HG02852 (cell line): Measurements from ENCODE around the gene FZD10.

ENCODE experiments used
- ATAC-seq: cut with Tn5 transposase; IDR thresholded peaks from one replicate; pipeline ENCODE4 v1.9.1; 2021; ENCODE audit warnings: mild to moderate bottlenecking, moderate library complexity; ENCODE audit not compliant: unreplicated experiment

Gene FZD10

DNA sequence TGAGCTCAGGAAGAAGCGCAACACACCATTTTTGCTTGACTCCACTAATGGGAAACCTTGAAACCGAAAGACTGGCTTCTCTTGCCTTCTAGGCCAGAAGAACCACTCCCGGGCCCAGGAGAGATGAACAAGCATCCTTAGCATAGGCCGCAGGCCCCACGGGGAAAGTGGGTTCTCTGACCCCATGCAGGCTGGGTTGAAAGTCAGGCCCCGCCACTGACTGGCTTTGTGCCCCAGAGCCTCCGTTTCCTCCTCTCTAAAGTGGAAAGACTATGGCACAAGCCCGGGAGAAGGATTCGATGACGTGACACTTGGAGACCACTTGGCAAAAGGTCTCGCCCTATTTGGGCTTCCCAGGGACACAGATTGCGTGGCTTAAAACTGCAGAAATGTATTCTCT is 9.9 kb upstream of the FZD10 start:
- no peak for ATAC-seq

DNA sequence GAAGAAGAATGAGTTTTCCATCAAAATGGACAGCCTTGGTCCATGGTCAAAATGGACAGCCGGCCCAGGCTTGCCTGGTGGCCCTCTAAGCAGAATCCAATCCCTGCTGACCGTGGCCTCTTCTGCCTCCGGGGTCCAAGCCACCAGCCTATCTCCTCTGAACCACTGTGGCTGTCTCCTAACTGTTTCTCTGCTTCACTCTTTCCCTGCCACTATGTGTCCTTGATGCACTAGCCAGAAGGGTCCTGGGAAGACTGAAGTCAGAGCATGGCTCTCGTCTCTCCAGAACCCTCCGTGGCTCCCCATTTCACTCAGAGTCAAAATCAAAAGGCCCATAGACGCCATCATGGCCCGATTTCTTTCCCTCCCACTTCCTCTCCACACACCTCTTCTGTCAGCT is 8.5 kb upstream of the FZD10 start:
- no peak for ATAC-seq

GRCh38 chr12:130154276-130155070 is 7.8 kb upstream of the FZD10 start:
- no peak for ATAC-seq

DNA sequence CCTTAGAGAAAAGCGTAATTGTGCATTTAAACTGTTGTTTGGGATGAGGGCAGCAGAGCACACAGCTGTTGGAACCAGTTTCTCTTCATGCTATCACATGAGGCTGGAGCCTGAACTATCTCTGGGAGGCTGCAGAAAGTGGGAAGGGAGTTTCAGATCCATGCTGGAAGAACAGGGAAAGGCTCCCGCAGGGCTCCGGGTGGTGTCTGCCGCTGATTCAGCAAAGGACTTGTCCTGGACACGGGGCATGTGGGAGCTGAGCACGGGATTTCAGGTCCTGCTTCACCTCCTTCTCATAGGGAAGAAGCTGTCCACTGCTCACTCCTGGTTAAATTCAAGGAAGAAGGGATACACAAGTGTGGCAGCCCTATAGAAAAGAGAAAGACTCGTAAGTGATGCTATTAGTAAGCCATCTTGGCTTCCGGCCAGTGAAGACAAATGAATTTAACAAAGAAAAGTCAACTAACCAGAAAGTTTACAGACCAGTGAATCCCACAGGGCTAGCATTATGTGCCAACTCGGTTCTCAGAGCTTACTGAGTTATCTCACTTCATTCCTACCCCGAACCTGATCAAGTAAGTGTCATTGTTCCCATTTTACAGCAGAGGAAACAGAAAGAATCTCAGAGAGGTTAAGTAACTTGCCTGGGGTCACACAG is 6.7 kb upstream of the FZD10 start:
- no peak for ATAC-seq

GRCh38 chr12:130156652-130157275 is 5.5 kb upstream of the FZD10 start:
- ATAC-seq = no peak

DNA sequence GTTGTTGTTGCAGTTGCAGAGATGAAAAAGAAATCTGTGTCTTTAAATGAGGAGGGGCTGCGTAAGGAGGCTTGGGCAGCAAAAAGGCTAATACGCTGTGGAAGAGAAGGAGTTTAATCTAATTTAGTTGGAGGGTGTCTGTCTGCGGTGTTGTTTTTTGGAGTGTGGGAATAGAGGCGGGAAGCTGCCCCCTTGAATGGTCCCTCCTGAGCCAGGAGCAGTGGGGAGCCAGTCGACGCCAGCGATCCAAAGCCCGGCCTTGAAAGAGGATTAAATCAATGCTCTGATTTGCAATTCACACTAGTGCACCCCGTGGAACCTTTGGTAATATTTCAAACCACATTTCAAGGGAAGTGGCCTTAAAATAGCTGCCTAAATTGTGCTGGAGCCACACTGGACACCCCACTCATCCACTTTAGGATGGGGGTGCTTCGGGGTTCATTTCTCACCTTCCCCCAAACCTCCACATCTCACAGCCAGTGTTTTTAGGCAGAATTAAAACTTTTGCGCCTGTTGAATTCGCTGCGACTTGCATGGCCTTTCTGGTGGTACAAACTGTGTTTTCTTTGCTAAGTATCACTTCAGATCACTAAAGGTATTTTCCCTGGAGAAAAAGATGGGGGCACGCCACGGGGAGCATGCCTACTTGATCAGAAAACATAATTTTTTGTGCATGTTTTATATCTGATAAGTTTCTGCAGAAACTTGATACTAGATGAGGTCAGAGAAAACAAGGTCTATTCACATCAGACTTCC is 4.1 kb upstream of the FZD10 start:
- ATAC-seq = no peak

GRCh38 chr12:130158754-130159059 is 3.6 kb upstream of the FZD10 start:
- no peak for ATAC-seq

GRCh38 chr12:130160306-130160705 is 2.0 kb upstream of the FZD10 start:
- ATAC-seq = no peak

GRCh38 chr12:130160711-130161231 is 1.5 kb upstream of the FZD10 start:
- ATAC-seq = no peak

DNA sequence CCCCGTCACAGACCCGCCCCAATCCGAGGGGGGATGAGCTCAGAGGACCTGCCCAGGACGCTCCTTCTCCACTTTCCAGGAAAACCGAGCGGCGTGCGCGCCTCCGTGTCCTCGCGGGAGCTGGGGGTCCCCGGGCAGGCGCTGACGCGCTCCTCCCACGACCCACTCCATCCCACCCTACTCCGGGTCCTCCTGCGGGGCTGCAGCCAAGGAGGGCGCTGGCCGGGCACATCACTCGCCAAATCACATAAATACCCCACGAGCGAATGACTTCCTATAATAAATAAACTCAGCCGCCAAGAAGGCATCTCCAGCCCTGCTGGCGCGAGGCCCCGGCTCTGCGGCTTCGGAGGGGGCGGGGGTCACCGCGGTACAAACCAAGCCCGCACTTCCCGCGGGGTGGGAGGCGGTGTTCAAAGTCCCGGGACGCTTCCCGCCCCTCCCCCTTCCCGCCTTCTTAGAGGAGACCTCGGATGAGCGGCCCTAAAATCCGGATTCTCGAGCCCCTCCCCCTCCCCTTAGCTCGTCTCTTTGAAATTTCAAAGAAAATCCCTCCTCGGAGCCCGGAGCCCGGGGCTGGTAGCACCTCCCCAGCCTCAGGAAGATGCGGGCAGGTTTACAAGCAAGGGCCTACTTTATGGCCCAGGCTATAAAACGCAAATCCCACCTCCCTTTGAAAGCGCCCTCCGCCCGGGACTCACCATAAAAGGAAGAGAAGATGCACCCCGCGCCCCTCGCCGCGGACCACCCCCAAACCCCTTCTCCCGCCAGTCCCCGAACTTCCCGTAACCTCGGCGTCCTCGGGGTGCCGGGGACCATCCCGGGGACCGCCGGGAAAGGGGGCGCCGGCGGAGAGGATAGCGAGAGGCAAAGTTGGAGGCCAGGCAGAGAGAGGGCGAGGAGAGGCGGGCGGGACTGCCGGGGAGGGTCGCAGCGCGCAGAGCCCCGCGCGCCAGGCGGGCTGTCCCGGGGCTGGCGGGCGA is 712 bp upstream of the FZD10 start:
- no peak for ATAC-seq

DNA sequence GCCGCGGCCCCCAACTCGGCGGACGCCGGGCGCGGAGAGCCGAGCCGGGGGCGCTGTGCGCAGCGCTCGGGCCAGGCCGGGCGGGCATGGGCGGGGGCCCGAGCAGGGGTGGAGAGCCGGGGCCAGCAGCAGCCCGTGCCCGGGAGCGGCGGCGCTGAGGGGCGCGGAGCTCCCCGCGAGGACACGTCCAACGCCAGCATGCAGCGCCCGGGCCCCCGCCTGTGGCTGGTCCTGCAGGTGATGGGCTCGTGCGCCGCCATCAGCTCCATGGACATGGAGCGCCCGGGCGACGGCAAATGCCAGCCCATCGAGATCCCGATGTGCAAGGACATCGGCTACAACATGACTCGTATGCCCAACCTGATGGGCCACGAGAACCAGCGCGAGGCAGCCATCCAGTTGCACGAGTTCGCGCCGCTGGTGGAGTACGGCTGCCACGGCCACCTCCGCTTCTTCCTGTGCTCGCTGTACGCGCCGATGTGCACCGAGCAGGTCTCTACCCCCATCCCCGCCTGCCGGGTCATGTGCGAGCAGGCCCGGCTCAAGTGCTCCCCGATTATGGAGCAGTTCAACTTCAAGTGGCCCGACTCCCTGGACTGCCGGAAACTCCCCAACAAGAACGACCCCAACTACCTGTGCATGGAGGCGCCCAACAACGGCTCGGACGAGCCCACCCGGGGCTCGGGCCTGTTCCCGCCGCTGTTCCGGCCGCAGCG is 639 bp downstream of the FZD10 start:
- ATAC-seq = no peak

- no peak for ATAC-seq
Observed at GRCh38 chr12:130163461-130164215, 1.4 kb downstream of the FZD10 start.

- no peak for ATAC-seq
Observed at GRCh38 chr12:130164216-130164542, 1.9 kb downstream of the FZD10 start.

- ATAC-seq = no peak
Observed at GRCh38 chr12:130164936-130165335, 2.7 kb downstream of the FZD10 start.

DNA sequence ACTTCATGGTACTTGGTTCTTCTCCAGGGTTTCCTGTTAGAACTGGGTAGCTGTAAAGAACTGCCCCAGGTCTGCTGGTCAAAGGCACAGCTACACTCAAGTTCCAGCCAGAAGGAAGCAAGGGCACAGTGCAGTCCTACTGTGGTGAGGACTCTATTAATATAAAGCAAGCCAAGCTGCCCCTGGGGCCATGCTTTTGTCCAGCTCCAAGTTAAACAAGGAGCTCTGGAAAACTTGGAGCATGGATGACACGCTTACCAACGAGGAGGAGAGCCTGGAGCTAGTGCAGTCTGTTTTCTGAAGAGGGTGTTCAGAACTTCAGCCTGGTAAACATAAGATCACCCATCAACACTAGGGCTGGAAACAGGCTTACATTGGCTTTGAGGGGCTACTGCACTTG is 4.0 kb downstream of the FZD10 start:
- no peak for ATAC-seq

DNA sequence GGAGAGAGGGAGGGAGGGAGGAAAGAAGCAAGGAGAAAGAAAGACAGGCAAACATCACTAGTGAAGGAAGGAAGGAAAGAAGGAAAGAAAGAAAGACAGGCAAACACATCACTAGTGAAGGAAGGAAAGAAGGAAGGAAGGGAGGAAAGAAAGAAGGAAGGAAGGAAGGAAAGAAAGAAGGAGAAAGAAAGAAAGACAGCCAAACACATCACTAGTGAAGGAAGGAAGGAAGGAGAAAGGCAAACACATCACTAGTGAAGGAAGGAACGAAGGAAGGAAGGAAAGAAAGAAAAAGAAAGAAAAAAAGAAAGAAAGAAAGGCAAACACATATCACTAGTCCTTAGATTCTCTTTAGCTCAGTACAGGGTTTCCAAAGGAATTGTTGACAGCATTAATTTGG is 5.3 kb downstream of the FZD10 start:
- ATAC-seq = no peak

DNA sequence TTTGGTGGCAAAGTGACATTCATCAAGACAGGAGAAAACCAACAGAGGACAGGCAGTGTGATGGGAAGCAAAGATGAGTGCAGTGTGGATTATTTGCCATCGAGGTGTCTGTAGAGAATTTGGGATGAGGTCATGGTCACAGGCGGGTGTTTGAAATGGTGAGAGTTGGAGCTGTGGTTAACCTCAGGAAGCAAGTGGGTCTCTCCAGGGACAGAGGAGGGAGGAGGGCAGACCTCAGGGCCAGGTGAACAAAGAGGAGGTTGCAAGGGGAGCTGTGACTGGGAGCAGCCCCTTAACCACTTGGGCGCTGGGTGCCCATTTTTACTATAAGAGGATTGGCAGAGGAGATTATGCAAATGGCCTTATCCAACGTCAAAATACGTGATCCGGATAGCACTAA is 7.0 kb downstream of the FZD10 start:
- ATAC-seq = no peak

- ATAC-seq = no peak
Observed at GRCh38 chr12:130169924-130170323, 7.7 kb downstream of the FZD10 start.

- no peak for ATAC-seq
Observed at GRCh38 chr12:130170611-130171010, 8.3 kb downstream of the FZD10 start.
